ENCODE data around the gene ANO8.
"Not testable (repeated sequence)": the region's sequence is repeated elsewhere in the genome, so short reads cannot be mapped to it uniquely, and the experiment has no call there.

Gene ANO8

DNA sequence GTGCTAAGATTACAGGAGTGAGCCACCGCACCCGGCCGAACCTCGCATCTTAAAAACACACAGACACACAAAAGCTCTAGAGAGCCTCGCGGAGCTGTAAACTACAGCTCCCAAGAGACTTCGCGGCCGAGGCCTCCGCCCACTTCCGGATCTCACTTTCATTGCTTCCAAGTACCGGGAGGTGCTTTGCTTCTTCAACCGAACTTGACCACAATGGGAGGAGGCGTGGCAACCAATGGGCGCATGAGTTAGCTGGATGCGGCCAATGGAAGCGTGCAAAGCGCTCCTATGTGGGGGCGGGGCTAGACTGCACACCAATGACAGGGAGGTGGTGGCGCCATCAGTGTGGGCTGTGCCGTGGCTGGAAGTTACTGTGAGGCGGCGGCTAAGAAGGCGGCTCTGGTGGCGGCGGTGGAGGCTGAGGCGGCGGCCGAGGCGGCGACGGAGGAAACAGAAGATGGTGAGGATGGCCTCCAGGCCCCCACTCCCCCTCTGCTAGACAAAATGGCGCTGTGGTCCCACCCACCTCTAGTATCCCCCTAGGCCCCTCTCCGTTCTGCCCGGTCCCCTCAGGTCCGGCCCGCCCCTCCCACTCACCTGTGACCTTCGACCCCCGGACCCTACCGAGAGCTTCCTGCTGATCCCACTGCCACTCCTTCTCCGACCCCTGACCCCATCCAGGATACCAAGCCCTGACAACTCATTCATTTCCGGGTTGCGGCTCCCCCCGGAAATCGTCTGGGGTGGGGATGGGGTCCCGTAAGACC is 25.3 kb downstream of the ANO8 start, which contains the start of gene DDA1:
Gene DDA1, plus strand, starts transcription at position 366 of the 767 bp plus-strand sequence. Its CDS starts 92 bp downstream, at position 458.
- DNase-seq: peak; percentile 100

DNA sequence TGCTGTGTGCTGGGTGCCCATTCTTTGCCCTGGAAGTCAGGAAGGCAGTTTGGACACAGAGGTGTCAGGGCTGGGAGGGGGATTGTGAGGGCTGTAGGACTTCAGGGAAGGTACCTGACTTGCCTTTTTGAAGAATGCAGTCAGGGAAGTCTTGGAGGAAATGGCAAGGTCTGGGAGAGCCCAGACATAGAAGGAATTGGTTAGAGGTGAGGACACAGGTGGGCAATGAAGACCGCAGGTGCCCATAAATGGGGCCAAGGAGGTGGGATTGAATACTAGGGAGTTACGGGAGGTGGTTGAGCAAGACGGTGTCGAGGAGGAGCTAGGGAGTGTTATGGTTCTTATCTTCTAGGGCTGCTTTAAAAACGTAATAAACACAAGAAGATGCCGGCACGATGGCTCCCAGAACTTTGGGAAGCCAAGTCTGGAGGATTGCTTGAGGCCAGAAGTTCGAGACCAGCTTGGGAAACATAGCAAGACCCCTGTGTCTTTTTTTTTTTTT is 26.7 kb downstream of the ANO8 start:
- DNase-seq: no peak

DNA sequence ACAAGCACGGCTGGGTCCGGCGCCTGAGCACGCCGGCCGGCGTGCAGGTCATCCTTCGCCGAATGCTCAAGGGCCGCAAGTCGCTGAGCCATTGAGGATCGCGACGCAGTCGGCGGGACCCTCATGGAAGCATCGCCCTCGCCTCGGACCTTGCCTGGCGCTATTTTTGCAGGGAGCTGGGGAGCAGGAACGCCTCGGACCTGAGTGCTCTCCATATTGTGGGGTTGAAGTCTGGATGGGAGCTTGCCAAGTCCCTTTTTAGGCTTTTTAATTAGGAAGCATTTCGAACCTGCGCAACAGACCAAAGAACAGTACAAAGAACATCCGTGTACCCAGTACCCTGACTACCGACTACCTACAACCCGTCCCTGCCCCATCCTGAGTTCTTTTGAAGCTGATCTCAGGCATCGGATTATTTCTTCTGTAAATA is 28.4 kb downstream of the ANO8 start:
- DNase-seq: no peak

DNA sequence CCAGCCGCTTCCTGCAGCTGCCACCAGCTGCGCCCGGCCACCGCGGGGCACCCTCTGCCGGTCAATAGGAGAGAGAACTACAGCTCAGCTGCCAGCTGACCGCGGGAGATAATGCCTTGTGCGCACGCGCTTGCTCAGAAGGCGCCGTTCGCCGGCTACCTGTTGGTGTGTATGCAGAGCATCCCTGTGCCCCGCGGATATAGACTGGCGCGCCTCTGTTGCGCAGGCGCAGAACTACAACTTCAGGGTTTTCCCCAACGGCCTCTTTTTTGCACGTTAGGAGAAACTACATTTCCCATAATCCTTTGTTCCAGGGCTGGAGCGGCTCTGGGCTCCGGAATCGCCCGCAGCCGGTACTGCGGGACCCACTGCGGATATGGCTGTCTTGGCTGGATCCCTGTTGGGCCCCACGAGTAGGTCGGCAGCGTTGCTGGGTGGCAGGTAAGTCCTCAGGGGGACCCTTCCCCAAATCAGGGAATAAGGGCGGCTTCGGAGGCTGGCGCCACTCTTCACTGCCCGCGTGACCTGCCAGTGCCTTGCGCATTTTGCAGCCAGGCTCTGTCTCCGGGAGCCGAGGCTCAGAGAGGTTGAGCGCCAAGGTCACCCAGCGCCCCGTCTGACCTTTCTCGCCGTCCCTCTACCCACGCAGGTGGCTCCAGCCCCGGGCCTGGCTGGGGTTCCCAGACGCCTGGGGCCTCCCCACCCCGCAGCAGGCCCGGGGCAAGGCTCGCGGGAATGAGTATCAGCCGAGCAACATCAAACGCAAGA is 29.0 kb downstream of the ANO8 start, which contains the start of gene MRPL34:
Gene MRPL34, plus strand, starts transcription at position 356 of the 768 bp plus-strand sequence. Its CDS starts 21 bp downstream, at position 377.
- peak; percentile 99 for DNase-seq

DNA sequence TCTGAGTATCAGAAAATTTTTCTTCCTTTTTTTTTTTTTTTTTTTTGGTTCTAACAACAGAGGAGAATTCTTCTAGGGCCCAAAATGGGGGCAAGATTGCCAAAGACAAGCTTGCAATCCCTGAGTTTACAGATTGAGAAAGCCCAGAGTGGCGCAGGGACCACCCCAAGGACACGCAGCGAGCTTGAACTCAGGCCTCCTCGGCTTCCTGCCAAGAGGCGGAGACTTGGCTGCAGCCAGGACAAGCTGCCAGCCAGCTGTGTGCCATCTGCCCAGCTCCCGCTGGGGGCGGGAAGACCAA is 29.5 kb downstream of the ANO8 start:
- DNase-seq: no peak

DNA sequence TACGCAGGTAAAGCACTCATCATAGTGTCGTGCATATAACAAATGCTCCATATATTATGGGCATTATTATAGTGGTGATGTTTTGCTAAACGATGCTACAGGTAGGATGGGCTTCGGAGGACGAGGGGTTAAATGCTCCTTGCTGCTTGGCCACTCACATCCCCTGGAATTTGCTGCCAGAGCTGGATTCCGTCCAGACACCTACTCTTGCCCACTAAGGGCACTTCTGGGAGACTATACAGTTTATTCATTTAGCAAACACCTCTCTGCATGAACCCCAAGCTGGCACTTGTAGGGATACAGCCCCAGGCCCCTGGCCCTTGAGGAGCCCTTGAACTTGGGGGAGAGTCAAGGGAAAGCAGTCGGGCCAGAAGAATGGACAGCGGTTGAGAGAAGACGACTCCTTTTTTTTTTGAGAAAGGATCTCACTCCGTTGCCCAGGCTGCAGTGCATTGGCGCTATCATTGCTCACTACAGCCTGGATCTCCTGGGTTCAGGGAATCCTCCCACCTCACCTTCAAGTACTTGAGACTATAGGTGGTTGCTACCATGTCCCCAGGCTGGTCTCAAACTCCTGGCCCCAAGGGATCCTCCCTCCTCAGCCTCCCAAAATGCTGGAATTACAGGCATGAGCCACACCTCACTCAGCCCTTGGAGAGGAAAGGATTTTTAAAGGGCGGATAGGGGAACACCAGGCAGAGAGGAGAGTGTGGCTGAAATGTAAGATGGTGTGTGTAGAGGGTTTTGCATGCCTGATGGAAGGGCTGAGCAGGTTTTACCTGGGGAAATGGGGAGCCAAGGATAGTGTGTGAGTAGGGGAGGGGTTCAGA is 30.1 kb downstream of the ANO8 start:
- DNase-seq: no peak

DNA sequence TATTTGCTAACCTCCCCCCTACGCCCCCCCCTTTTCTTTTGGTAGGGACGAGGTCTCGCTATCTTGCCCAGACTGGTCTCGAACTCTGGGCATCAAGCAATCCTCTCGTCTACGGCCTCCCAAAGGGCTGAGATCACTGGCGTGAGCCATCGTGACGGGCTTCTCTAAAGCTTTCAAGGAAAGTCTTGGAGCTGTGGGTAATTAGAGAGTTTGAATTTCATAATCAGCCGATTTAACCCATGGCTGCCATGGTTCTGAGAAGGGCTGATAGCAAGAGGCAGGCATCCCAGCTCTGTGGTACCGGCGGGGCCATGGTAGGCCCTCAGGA is 30.8 kb downstream of the ANO8 start:
- no peak for DNase-seq

DNA sequence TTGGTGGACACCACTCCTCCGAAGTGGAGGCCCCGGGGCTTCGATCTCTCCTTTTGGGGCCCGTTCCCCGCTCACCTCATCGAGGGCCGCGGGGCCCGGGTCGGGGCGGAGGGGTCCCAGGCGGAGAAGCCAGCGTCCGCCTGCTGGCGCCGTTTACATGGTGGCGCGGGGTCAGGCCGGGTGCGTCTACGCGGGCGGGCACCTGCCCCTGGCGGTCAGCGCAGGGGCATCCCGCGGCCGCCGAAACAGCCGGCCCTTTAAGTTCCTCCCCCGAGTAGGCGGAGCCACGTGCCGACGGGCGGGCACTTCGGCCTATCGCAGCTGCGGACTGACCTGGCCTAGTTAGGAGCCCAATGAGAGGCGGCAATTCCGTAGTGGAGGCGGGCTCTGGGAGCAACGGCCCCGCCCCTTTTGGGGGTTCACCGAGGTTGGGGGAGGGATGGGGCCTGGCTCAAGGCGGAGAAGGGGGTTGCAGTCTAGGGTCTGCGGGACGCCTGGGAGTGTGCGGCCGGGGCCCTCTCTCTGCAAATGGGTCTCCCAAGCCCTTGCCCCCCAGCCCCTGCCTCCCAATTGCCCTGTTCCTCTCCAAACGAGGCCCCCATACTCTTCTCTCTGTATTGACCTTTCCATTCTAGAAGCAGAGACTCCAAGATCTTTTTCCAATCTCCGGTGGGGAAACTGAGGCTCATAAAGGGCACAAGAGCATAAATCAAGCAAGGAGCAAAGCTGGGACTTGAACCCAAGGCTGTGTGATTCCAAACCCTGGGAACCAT is 31.3 kb downstream of the ANO8 start, which contains the start of gene ABHD8:
Gene ABHD8, minus strand, starts transcription at position 259 of the 773 bp plus-strand sequence. CDS start 1,809 bp downstream, outside the sequence.
- DNase-seq: peak; percentile 95

DNA sequence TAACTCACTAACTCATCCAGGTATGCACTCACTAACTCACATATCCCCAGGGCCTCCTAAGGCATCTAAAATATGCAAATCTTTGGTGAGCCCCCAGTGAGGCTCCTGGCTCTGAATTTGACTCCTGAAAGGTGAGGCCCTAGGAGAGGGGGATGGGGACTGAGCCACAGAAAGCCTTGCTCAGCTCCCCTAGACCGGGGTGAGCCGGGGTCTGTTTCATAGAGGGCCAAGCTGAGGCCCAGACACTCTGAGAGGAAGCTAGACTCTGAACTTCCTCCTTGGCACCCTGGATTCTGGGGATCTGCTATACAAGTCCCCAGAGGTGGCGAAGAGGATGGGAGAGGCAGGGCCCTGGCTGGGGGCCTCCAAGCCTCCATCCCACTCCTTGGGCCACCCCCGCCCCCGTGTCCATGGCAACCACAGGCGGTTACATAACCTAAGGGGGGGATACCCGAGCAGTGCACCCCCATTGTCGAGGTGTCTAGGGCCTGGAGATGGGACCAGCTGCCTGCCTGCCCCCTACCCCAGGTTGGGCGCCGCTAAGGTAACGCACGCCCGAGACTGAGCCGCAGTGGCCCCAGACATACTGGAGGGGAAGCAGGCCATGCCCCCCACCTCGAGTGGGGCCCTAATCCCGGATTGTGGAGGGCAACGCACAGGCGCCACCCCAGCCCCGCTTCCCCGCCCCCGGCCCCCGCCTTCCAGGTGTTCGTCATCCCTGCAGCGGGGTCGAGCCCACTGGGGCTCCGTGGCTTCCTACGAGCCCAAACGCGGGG is 32.1 kb downstream of the ANO8 start:
- DNase-seq: peak; percentile 30

DNA sequence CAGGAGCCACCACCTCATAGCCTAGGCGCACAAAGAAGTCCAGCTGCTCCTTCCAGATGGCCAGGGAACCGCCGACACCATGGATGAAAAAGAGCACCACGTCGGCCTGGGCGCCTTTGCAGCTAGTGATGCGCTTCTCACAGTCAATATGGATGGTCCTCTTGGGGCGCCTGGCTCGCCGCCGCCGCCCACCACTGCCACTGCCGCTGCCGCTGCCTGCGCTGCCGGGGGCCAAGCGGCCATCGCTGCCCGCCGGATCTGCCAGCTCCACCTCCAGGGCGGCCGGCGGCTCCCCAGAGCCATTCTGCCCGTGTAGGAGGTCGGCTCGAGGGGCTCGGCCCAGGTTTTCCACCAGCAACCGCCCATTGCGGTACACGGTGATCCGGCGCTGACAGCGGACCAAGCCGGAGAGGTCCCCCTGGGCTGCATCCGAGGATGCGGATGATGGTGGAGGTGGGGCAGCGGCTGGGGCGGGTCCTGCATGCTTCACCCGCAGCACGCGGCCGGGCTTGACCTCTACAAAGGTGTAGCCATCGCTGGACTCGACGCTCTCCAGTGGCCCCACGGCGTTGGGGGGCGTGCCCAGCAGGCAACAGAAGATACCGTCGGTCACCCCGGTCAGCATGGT is 33.5 kb downstream of the ANO8 start:
- DNase-seq: no peak

DNA sequence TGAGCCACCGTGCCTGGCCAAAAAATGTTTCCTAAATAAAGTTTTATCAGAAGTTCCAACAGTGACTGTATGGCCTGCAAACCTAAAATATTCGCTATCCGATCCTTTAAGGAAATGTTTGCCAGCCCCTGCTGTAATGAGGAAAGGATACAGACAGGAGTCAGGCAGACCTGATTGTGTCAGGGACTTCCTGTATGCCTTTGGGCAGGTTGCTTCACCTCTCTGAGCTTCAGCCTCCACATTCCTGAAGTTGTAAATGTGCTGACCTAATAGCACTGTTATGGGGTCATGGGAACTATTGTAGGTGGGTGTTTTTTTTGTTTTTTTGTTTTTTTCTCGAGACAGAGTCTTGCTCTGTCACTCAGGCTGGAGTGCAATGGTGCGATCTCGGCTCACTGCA is 37.7 kb downstream of the ANO8 start:
- no peak for DNase-seq

DNA sequence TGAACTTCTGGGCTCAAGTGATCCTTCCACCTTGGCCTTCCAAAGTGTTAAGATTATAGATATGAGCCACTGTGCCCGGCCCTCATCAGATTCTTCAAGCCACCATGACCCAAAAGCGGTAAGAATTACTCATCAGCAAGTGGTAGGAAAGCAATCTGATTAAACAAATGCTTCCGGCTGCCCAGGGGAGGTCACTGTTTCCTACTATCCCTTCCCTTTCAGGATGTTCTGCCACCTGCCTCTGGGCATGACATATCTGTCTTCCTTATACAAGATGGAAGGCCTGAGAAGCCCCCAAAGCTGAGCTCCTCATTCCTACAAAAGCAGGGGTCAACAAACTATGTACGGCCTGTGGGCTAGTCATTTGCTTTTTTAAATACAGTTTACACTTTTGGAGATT is 38.4 kb downstream of the ANO8 start:
- no peak for DNase-seq

DNA sequence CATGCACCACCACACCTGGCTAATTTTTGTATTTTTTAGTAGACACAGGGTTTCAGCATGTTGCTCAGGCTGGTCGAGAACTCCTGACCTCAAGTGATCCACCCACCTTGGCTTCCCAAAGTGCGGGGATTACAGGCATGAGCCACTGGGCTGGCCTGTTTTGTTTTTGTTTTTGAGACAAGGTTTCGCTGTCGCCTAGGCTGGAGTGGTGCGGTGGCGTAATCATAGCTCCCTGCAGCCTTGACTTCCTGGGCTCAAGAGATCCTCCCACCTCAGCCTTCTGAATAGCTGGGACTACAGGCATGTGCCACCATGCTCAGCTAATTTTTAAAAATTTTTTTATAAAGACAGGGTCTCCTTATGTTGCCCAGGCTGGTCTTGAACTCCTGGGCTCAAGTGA is 39.1 kb downstream of the ANO8 start:
- DNase-seq: not testable (repeated sequence)

DNA sequence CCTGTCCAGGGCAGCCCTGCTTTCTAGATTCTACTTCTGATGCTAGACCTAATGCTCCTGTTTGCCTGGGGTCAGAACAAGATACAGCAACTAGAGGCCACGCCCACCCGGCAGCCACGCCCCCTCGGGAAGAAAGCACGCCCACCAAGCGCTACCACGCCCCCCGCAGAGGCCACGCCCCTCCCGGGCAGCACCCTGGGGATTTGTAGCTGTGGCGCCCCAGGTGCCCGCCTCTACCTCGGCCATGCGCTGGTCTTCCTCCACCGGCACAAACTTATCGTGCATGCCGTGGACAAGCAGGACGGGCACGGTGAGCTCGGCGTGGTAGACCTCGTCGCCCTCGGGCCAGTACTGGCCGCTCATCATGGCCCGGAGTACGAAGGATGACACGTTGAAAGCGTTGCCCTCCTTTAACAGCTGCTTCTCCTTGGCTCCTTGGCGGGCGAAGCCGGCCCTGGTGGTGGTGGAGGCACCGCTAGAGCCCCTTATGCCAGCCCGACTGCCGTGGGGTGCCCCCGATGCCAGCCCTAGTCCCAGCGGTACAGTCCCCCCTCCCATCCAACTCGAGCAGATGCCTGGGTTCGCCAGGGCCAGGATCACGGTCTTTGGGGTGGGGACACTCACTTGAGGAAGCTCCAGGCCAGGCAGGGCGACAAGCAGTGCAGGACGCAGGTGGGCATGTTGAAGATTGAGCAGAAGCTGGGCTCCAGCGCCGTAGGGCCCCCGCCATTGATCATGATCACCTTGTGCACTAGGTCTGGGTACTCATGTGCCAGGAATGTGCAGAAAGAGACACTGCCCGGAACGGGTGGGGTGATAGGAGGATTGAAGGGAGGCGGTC is 40.4 kb downstream of the ANO8 start:
- DNase-seq: peak; percentile 62

DNA sequence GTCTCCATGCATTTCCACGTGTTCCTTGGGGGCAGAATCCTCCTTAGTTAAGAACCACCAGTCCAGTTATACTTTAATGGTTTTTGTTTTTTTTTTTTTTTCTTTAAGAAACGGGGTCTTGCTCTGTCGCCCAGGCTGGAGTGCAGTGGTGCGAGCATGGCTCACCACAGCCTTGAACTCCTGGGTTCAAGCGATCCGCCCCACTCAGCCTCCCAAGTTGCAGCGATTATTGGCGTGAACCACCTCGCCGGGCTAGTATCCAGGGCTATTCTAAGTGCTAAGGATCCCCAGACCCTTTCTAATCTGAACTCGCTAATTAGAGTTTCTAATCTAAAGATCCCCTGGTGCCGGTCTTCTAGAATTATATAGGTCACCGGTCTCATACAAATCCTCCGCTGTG is 41.0 kb downstream of the ANO8 start:
- DNase-seq: no peak

DNA sequence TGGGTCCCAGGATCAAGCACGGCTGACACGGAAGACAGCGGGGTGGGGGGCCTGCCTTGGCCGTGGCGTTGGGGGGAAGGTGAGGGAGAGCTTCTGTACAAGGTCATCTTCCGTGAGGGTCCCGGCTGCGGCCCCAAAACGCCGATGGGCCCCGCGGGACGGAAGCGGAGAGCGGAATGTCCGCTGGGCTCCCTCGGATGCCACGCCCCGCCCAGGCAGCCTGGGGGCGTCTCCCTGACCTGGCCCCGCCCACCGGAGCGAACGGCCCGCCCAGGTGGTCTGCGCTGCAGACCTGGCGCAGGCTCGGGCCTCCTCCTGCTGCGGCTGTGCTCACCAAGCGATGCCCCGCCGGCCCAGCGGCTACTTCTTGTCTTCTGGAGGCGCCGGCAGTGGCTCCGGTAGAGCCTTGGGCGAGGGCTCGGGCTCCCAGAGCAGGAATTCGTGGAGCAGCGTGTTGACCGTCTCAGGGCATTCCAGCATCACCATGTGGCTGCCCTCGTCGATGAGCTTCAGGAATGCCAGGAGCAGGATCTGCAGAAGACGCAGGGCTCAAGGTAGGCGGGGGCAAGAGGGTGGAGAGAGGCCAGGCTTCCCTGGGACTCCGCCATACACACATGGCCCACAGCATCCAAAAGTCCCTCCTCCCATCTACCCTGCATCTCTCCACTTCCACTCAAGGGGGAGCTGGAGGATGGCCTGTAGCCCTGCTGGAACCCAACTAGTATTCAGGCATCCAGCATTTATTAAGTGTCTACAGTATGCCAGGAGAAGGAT is 42.2 kb downstream of the ANO8 start:
- peak; percentile 88 for DNase-seq

DNA sequence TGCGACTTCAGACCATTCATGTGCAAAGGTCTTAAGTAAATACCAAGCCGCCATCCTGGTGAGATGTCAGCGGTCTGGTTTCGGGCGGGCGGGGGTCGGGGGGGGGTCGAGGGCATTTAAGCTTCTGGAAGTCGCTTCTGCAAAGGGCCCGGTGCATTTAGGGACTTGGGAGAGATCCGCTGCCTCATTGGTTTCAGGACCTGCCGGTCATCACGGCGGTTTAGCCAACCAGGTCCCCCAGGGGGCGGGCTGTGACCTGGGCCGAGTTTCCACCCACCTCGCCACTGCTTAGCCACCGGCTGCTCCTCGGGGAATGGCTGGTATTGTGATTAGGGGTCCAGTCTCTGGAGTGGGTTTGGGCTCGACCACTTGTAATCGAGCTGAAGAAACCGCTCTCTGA is 45.2 kb downstream of the ANO8 start:
- peak; percentile 43 for DNase-seq

DNA sequence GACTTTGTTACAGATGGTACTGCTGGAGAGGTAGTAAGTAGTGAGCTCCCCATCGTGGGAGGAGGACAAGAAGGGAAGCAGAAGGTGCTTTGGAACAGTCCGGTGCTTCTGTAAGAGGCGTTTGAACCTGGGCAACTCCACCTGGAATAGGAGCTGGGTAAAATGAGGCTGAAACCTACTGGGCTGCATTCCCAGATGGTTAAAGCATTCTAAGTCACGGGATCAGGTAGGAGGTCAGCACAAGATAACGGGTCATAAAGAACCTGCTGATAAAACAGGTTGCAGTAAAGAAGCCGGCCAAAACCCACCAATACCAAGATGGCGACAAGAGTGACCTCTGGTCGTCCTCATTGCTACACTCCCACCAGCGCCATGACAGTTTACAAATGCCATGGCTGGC is 47.9 kb downstream of the ANO8 start:
- no peak for DNase-seq

DNA sequence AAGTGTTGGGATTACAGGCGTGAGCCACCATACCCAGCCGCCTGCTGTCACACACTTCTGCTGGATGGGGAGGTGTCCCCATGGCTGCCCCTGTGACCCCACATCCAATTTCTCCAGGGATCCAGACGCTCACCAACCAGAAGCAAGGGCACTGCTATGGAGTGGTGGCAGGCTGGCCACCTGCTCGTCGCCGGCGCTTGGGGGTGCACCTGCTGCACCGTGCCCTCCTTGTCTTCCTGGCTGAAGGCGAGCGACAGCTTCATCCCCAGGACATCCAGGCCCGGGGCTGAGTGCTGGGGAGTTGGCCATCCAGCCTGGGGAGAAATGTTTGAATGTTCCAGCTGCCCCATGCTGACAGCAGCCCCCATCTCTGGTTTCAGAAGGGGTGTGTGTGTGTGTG is 48.4 kb downstream of the ANO8 start:
- DNase-seq: no peak

Measured in CD4-positive, alpha-beta T cell treated with Interleukin-10 for 1 hour (primary cell).